ENCODE measurements around the gene ATP8B3.

- no peak for TF ChIP-seq POLR2A (IDR thresholded peaks at IDR 0.05; ENCODE audit: low read depth, low read length)
- no peak for TF ChIP-seq SPI1 (IDR thresholded peaks at IDR 0.05; ENCODE audit: low read depth, low read length)
- TF ChIP-seq TAF1 (IDR thresholded peaks at IDR 0.05; ENCODE audit: low read depth, low read length), result no peak
- TF ChIP-seq POLR2AphosphoS5 (IDR thresholded peaks at IDR 0.05; ENCODE audit: low read depth, low read length), result no peak
Observed at GRCh38 chr19:1748873-1749341, 63.2 kb downstream of the ATP8B3 start.
